Erythroblast (primary cell): ENCODE measurements around the gene RCAN2.

Experiments used
- GATA1 ChIP-seq: IDR thresholded peaks from 2 replicates; pipeline ENCODE4 v1.6.1; 2011; ENCODE audit warnings: low read depth, mild to moderate bottlenecking, control low read depth, low read length, moderate library complexity
- POLR2A ChIP-seq: IDR thresholded peaks from 2 replicates; pipeline ENCODE4 v1.6.1; 2011; ENCODE audit warnings: mild to moderate bottlenecking, low read length

GRCh38 chr6:46305236-46305635 is 186.0 kb downstream of the RCAN2 start:
- TF ChIP-seq POLR2A (no peak), GATA1 (no peak)
